ENCODE data around the gene STX1A. TPM values are rescaled to one million over a fixed set of nuclear protein-coding genes. Genes with fewer than 3 reads are reported as not detected.

Gene STX1A
- total and polyA plus RNA-seq, 2 of the 8 experiments (the other 6 are each of a cell fraction or from before 2014, with no cell fraction given) = 13.5 to 17.5 TPM

DNA sequence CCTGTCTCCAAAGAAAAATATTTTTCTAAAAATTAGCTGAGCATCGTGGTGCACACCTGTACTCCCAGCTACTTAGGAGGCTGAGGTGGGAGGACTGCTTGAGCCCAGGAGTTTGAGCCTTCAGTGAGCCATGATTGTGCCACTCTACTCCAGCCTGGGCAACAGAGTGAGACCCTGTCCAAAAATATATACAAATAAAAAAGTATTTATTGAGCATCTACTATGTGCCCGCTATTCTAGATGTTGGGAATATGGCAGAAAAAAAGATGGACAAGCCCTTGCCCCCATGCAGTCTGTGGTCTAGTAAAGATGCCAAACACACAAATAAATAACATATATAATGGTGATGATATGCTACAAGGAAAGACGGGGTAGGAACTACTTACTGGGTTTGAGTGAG, 4.3 kb upstream of the STX1A start:
- Histone ChIP-seq H3K14ac (ENCODE audit: insufficient read length) (no peak overlapping the region), H4K8ac (ENCODE audit: extremely low read depth, insufficient read depth, low read length) (no peak overlapping the region), H3K4me1 (replicated peaks in 1 of 4; ENCODE audit: control insufficient read depth in 3 of 4, insufficient read depth in 4 of 4, low read length in 3 of 4) (no peaks in the 10 kb centered on the region; a peak in 1 of 7 replicates), H3K27ac (ENCODE audit: low read depth, low read length) (no peak overlapping the region), H4K5ac (ENCODE audit: insufficient read length, low read depth, low read length) (no peak overlapping the region), H3K23me2 (ENCODE audit: low read depth, low read length) (peaks cover 5% of the 10 kb centered on the region; the same call in 1 of the 2 replicates), H2BK20ac (ENCODE audit: low read length) (no peak overlapping the region), H2BK120ac (replicated peaks; ENCODE audit: low read depth, low read length) (no peak overlapping the region), H3K56ac (replicated peaks; ENCODE audit: insufficient read length, low read depth, low read length) (no peak overlapping the region), H3K9ac (replicated peaks in 1 of 4; ENCODE audit: extremely low read depth in 1 of 4, low read depth in 3 of 4, low read length in 3 of 4) (no peak overlapping the region), H3K79me2 (ENCODE audit: control insufficient read depth in 1 of 2, insufficient read depth in 2 of 2, low read length in 2 of 2) (no peaks in the 10 kb centered on the region), H3K36me3 (ENCODE audit: control insufficient read depth in 2 of 4, insufficient read depth in 4 of 4, low read length in 3 of 4) (no peaks in the 10 kb centered on the region), H3K23ac (ENCODE audit: insufficient read length) (no peak overlapping the region), H2AFZ (ENCODE audit: low read length) (no peak overlapping the region), H3K4ac (replicated peaks; ENCODE audit: insufficient read length, low read depth, low read length) (no peak overlapping the region), H3K9me3 (ENCODE audit: insufficient read depth in 2 of 2, low read depth in 1 of 2, low read length in 1 of 2) (no peaks in the 10 kb centered on the region), H2BK12ac (ENCODE audit: low read depth, low read length) (no peak overlapping the region), H3K4me2 (ENCODE audit: insufficient read depth in 1 of 2, low read depth in 2 of 2, low read length in 2 of 2) (no peak overlapping the region), H2BK15ac (ENCODE audit: low read length) (no peak overlapping the region), H3K79me1 (ENCODE audit: low read depth, low read length) (no peaks in the 10 kb centered on the region), H3K4me3 (ENCODE audit: extremely low read depth in 1 of 4, insufficient read depth in 2 of 4, low read depth in 3 of 4, low read length in 4 of 4) (no peak overlapping the region), H2BK5ac (ENCODE audit: low read depth, low read length) (no peak overlapping the region), H3K18ac (ENCODE audit: extremely low read depth, low read length) (no peak overlapping the region), H4K20me1 (replicated peaks in 1 of 2; ENCODE audit: control insufficient read depth in 1 of 2, insufficient read depth in 2 of 2, low read length in 2 of 2) (peaks cover 0 to 3% of the 10 kb centered on the region in 2 experiments), H2AK5ac (ENCODE audit: low read depth, low read length) (no peak overlapping the region), H4K91ac (replicated peaks; ENCODE audit: insufficient read length, low read length) (no peak overlapping the region), H3K27me3 (replicated peaks in 1 of 4; ENCODE audit: control insufficient read depth in 3 of 4, extremely low read depth in 1 of 4, insufficient read depth in 3 of 4, low read length in 3 of 4) (peaks cover 0 to 11% (median 6%) of the 10 kb centered on the region in 4 experiments; a peak in 5 of 7 replicates)
- ChIA-PET POLR2A (ENCODE audit: partially characterized antibody) (no interaction called here), CTCF (ENCODE audit: partially characterized antibody) (interaction anchor here (1.0 to 4.6 kb wide), 6 partner anchors 13 to 124 kb away, joined by 3 to 45 read pairs (median 6); no protein-coding TSS in a partner anchor)
- TF ChIP-seq, protein P1, sequence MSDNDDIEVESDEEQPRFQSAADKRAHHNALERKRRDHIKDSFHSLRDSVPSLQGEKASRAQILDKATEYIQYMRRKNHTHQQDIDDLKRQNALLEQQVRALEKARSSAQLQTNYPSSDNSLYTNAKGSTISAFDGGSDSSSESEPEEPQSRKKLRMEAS (IDR thresholded peaks at IDR 0.05) = no peak
- TF ChIP-seq BACH1 (IDR thresholded peaks at IDR 0.05; ENCODE audit: low read length) = no peak
- TF ChIP-seq JUN (IDR thresholded peaks at IDR 0.05; ENCODE audit: low read depth, low read length) = no peak
- TF ChIP-seq GTF2F1 (IDR thresholded peaks at IDR 0.05; ENCODE audit: borderline replicate concordance, low read depth, low read length) = no peak
- no peak for TF ChIP-seq HDAC2 (IDR thresholded peaks at IDR 0.05; ENCODE audit: borderline replicate concordance in 1 of 2, low read depth in 2 of 2, low read length in 2 of 2)
- TF ChIP-seq CBX8 (IDR thresholded peaks at IDR 0.05; ENCODE audit: borderline replicate concordance, low read depth, low read length) = no peak
- TF ChIP-seq TBP (IDR thresholded peaks at IDR 0.05; ENCODE audit: low read depth, low read length) = no peak
- no peak for TF ChIP-seq PHF8 (conservative IDR thresholded peaks at IDR 0.05; ENCODE audit: low read depth, low read length)
- TF ChIP-seq EP300 (IDR thresholded peaks at IDR 0.05; ENCODE audit: borderline replicate concordance in 1 of 2, low read depth in 2 of 2, low read length in 2 of 2) = no peak
- TF ChIP-seq CTBP2 (IDR thresholded peaks at IDR 0.05; ENCODE audit: borderline replicate concordance, insufficient read depth, insufficient read length, low read length) = no peak
- no peak for TF ChIP-seq TAF1 (IDR thresholded peaks at IDR 0.05; ENCODE audit: low read depth, low read length)
- TF ChIP-seq TCF12 (IDR thresholded peaks at IDR 0.05; ENCODE audit: low read depth, low read length) = no peak
- DNase-seq (ENCODE audit: low read depth in 1 of 2, low spot score in 2 of 2) = no peak
- WGBS, 2 experiments (ENCODE audit: extremely low coverage in 1 of 2, insufficient coverage in 1 of 2, insufficient read length in 1 of 2, insufficient replicate concordance in 2 of 2, low coverage in 1 of 2, low lambda C conversion rate in 2 of 2, missing lambda C conversion rate in 1 of 2) = 96% methylated on average over 3 of the region's 3 CpGs; no CpG with 5 or more reads in 1 of the 2 experiments
- FAIRE-seq = no peak

All from H1 (cell line).